RWPE1 (cell line): ENCODE results near the gene RAB3C.

Experiments
- CTCF ChIA-PET: fragments of 350-600 bp; sonication (Branson Sonifier 250); formaldehyde crosslinking; extraction: SDS; loops from one replicate; lab custom pipeline; 2021; lab: Yijun Ruan, JAX
- POLR2A ChIA-PET: fragments of 400-600 bp; formaldehyde crosslinking; extraction: SDS; loops from one replicate; lab custom pipeline; 2020; ENCODE audit warnings: antibody characterized with exemption; ENCODE audit not compliant: low non-redundant PET; lab: Yijun Ruan, JAX
- DNase-seq: peaks from one replicate; pipeline ENCODE4 v3.0.0; 2012; ENCODE audit warnings: low spot score
- H3K27ac ChIP-seq: fragments of 450-650 bp; 2 replicates; pipeline ENCODE4 v1.5.1; 2017
- TF ChIP-seq, protein P1 (sequence below): fragments of 450-650 bp; conservative IDR thresholded peaks from 2 replicates; pipeline ENCODE4 v1.5.1; 2017; ENCODE audit warnings: low read depth, mild to moderate bottlenecking

The RAB3C gene

DNA sequence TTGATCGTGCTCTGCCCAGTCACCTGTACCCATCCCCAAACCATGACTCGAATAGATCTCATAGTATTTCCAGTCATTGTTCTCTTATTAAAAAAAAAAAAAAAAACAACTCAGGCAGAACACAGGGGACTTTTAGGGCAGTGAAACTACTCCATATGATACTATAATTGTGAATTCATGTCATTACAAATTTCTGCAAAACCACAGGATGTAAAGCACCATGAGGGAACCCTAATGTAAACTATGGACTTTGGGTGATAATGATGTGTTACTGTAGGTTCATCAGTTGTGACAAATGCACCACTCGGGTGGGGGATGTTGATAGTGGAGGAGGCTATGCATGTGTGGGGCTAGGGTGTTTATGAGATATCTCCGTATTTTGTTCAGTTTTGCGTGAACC lies 133.8 kb downstream of the RAB3C start:
- no peak overlapping the region for H3K27ac ChIP-seq
- no peak for DNase-seq
- ChIA-PET CTCF (interaction anchor here (0.7 kb wide), 1 partner anchor 41 kb away, joined by 7 read pairs; no protein-coding TSS in a partner anchor), POLR2A (no interaction called here)
- TF ChIP-seq, protein P1, sequence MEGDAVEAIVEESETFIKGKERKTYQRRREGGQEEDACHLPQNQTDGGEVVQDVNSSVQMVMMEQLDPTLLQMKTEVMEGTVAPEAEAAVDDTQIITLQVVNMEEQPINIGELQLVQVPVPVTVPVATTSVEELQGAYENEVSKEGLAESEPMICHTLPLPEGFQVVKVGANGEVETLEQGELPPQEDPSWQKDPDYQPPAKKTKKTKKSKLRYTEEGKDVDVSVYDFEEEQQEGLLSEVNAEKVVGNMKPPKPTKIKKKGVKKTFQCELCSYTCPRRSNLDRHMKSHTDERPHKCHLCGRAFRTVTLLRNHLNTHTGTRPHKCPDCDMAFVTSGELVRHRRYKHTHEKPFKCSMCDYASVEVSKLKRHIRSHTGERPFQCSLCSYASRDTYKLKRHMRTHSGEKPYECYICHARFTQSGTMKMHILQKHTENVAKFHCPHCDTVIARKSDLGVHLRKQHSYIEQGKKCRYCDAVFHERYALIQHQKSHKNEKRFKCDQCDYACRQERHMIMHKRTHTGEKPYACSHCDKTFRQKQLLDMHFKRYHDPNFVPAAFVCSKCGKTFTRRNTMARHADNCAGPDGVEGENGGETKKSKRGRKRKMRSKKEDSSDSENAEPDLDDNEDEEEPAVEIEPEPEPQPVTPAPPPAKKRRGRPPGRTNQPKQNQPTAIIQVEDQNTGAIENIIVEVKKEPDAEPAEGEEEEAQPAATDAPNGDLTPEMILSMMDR = no peak

DNA sequence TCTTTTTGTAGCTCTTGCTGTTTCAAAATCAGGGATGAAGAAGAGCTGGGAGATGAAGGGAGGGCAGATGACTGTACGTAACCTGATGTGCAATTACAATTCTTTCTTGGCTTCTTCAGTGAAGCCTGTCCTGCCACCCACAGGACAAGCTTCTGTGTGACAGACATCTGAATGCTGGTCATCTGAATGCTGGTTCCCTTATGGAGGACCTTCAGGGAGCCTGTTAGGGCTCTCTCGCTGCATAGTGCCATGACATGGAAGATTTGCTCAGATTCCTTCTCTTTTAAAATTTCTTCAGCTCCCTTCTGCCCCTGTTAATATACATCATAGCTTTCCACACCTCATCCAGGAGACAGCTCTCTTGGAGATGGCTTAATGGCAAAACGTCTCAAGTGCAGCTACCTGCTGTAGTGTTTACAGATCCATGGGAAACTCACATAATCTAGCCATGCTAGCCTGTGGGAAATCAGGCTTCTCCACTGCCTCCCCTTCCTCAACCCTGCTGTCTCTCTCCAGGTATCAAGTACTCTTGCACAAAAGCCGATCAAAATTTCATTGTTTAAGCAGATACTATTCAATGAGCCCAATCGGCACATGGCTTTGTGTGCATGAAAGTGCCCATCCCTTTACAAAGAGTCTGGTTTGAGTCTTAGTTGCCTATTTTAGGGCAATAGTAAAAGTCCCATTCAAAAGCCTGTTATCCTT lies 134.6 kb downstream of the RAB3C start:
- no peak for DNase-seq
- no peak overlapping the region for H3K27ac ChIP-seq

DNA sequence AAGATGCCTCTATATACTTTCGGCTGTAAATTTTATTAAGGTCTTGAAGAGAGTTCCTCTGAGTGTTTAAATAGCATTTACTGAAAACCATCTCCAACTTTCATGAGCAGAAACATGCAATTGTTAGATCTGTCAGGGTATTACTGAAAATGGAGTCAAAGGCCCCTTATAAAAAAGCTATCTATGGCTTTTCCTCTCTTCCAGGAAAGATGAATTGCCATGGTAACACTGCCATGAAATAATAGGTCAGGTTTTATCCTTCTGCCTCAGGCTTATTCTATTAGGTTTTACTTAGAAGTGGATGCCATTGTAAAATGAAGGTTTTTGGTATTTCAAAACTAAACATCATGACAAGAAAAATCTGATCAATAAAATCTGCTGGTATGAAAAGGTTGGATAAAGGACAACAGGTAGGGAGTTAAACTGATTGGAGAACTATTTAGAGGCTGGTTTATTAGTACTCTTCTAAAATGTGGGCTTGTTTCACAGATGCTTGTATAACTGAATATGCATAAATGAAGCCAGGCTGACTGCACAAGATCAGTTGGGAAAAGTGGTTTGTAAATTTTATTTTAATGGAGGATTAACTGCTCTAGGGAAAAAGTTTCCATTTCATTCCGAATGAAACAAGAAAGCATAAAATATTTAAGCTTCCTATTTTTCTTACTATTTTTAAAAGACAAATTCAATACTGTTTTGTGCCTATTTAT lies 135.5 kb downstream of the RAB3C start:
- ChIA-PET POLR2A (no interaction called here), CTCF (interaction anchor here (0.6 kb wide), 1 partner anchor 30 kb away, joined by 5 read pairs; no protein-coding TSS in a partner anchor)
- no peak overlapping the region for H3K27ac ChIP-seq
- TF ChIP-seq, protein P1 = no peak
- DNase-seq = no peak

More for the DNA sequence above, 134.6 kb downstream of the RAB3C start:
- TF ChIP-seq, protein P1 = no peak
- ChIA-PET CTCF (interaction anchor here (0.6 kb wide), 2 partner anchors 19 to 31 kb away, joined by 3 to 5 read pairs; no protein-coding TSS in a partner anchor), POLR2A (no interaction called here)

DNA sequence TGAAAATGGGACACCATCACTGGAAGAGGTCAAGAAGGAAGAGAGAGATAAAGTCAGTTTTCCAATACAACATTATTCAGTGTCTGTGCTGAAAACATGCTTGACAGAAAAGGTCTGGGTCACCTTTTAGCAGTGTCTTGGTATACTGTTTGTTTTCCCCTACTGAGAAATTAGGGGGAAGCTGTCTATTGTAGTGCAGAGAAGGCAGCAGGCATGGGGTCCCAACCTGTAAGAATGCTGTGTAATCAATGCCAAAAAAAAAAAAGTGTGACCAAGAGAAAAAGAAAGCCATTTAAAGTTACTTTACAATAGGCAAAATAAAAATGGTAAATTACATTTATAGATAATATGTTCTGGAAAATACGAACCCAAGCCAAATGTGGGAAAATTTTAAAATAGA lies 139.3 kb downstream of the RAB3C start:
- ChIA-PET POLR2A (no interaction called here), CTCF (interaction anchor here (0.6 kb wide), 1 partner anchor 609 kb away, joined by 3 read pairs; no protein-coding TSS in a partner anchor)
- no peak overlapping the region for H3K27ac ChIP-seq
- TF ChIP-seq, protein P1 = no peak
- no peak for DNase-seq

DNA sequence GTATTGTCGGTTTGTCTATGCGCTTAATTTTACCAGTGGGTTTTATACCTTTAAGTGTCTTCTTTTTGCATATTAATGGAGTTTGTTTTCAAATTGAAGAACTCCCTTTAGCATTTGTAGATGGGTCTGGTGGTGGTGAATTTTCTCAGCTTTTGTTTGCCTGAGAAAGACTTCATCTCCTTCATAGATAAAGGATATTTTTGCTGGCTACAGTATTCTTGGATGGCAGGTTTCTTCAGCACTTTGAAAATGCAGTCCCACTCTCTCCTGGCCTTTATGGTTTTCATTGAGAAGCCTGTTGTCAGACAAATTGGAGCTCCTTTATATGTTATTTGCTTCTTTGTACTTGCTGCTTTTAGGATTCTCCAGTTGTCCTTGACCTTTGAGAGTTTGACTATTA lies 142.1 kb downstream of the RAB3C start:
- TF ChIP-seq, protein P1 = no peak
- POLR2A ChIA-PET = no interaction called here
- DNase-seq = no peak
- CTCF ChIA-PET = no interaction called here
- H3K27ac ChIP-seq = no peak overlapping the region

DNA sequence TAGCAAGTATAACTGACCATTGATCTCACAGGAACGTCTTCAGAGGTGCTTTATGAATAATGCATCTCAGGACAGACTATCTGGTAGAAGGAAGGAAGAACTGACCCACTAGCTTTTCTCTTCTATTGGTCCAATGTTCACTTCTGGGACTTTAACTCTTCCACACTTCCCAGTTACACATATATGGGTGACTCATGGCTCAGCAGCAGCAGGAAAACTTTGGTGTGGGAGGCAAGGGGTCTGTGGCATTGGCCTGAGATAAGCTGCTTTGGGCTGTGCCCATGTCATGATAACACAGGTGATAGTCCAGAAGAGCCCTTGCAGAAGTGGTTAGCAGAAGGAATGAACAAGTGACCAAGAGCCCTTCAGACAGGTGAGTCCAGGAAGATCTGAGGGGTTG lies 148.8 kb downstream of the RAB3C start:
- no peak for DNase-seq
- TF ChIP-seq, protein P1 = no peak
- CTCF ChIA-PET = interaction anchor here (0.7 to 0.9 kb wide), 2 partner anchors 469 to 1470 kb away, joined by 4 to 8 read pairs; no protein-coding TSS in a partner anchor
- no peak overlapping the region for H3K27ac ChIP-seq
- POLR2A ChIA-PET = no interaction called here
